Type B pancreatic cell (in vitro differentiated cells): ENCODE results near the gene PRDM16. TPM values are rescaled to one million over a fixed set of nuclear protein-coding genes. Genes with fewer than 3 reads are reported as not detected.
A peak's percentile ranks its signal among the peaks of the same experiment; 100 is the strongest.

Experiments used
- DNase-seq: peaks from one replicate; pipeline ENCODE4 v3.0.0; 2021; ENCODE audit warnings: mixed read lengths; ENCODE audit not compliant: unreplicated experiment; ENCODE audit errors: extremely low spot score
- H3K27ac Mint-ChIP-seq: 2 replicates; pipeline ENCODE4 v1.8.0; 2021; ENCODE audit warnings: mild to moderate bottlenecking, mixed read lengths
- H3K27me3 Mint-ChIP-seq: 2 replicates; pipeline ENCODE4 v1.8.0; 2021; ENCODE audit warnings: mixed read lengths
- H3K36me3 Mint-ChIP-seq: 2 replicates; pipeline ENCODE4 v1.8.0; 2021; ENCODE audit warnings: mixed read lengths
- H3K4me1 Mint-ChIP-seq: one replicate; pipeline ENCODE4 v1.8.0; 2021; ENCODE audit warnings: mixed read lengths; ENCODE audit not compliant: unreplicated experiment
- H3K4me3 Mint-ChIP-seq: 2 replicates; pipeline ENCODE4 v1.8.0; 2021; ENCODE audit warnings: mild to moderate bottlenecking, mixed read lengths
- H3K9me3 Mint-ChIP-seq: 2 replicates; pipeline ENCODE4 v1.8.0; 2021; ENCODE audit warnings: mixed read lengths
- CTCF ChIP-seq: fragments of 200-600 bp; sonication (generic); conservative IDR thresholded peaks from 2 replicates; pipeline ENCODE4 v1.5.0; 2021; ENCODE audit warnings: antibody characterized with exemption, mild to moderate bottlenecking
- total RNA-seq: library from RNA; stranded (reverse); gene quantifications from 2 replicates; pipeline ENCODE4 v1.2.1, GENCODE V29; 2021; ENCODE audit warnings: low replicate concordance

Gene PRDM16
- total RNA-seq, 1 donor from 2014 or later = 23.6 TPM

- no peaks in the 10 kb centered on the region for H3K9me3 Mint-ChIP-seq
- H3K4me3 Mint-ChIP-seq = peak overlapping the region; percentile 62
- peaks cover 41% of the 10 kb centered on the region for H3K4me1 Mint-ChIP-seq
- no peaks in the 10 kb centered on the region for H3K36me3 Mint-ChIP-seq
- H3K27ac Mint-ChIP-seq = no peak overlapping the region
- no peak for TF ChIP-seq CTCF
- no peak for DNase-seq
- peaks cover 7% of the 10 kb centered on the region for H3K27me3 Mint-ChIP-seq
Measured at GRCh38 chr1:3121401-3122210, 52.6 kb downstream of the PRDM16 start.

- peaks cover 41% of the 10 kb centered on the region for H3K4me1 Mint-ChIP-seq
- no peak for DNase-seq
- no peak overlapping the region for H3K4me3 Mint-ChIP-seq
- H3K36me3 Mint-ChIP-seq = no peaks in the 10 kb centered on the region
- H3K9me3 Mint-ChIP-seq = no peaks in the 10 kb centered on the region
- H3K27me3 Mint-ChIP-seq = peaks cover 7% of the 10 kb centered on the region
- no peak overlapping the region for H3K27ac Mint-ChIP-seq
- no peak for TF ChIP-seq CTCF
Measured at GRCh38 chr1:3122311-3122710, 53.3 kb downstream of the PRDM16 start.

- no peak overlapping the region for H3K4me3 Mint-ChIP-seq
- peaks cover 55% of the 10 kb centered on the region for H3K4me1 Mint-ChIP-seq
- no peak for DNase-seq
- H3K9me3 Mint-ChIP-seq = no peaks in the 10 kb centered on the region
- peaks cover 10% of the 10 kb centered on the region for H3K27me3 Mint-ChIP-seq
- H3K27ac Mint-ChIP-seq = no peak overlapping the region
- TF ChIP-seq CTCF = no peak
- H3K36me3 Mint-ChIP-seq = no peaks in the 10 kb centered on the region
Measured at GRCh38 chr1:3124246-3124645, 55.2 kb downstream of the PRDM16 start.

GRCh38 chr1:3125078-3125477 is 56.1 kb downstream of the PRDM16 start:
- H3K4me1 Mint-ChIP-seq = peaks cover 49% of the 10 kb centered on the region
- DNase-seq = no peak
- no peaks in the 10 kb centered on the region for H3K36me3 Mint-ChIP-seq
- H3K9me3 Mint-ChIP-seq = no peaks in the 10 kb centered on the region
- no peak for TF ChIP-seq CTCF
- H3K27ac Mint-ChIP-seq = no peak overlapping the region
- no peak overlapping the region for H3K4me3 Mint-ChIP-seq
- peaks cover 8% of the 10 kb centered on the region for H3K27me3 Mint-ChIP-seq

- H3K9me3 Mint-ChIP-seq = no peaks in the 10 kb centered on the region
- no peak overlapping the region for H3K27ac Mint-ChIP-seq
- H3K4me1 Mint-ChIP-seq = peaks cover 45% of the 10 kb centered on the region
- H3K27me3 Mint-ChIP-seq = peaks cover 6% of the 10 kb centered on the region
- no peak for DNase-seq
- no peak for TF ChIP-seq CTCF
- H3K36me3 Mint-ChIP-seq = no peaks in the 10 kb centered on the region
- no peak overlapping the region for H3K4me3 Mint-ChIP-seq
Measured at GRCh38 chr1:3125546-3126368, 56.8 kb downstream of the PRDM16 start.
